PC-9 (cell line): Measurements from ENCODE around the gene JADE2.

Source experiments
- EZH2 ChIP-seq: fragments of 200-600 bp; sonication (generic); IDR thresholded peaks from 2 replicates; pipeline ENCODE4 v1.8.0; 2017; ENCODE audit warnings: antibody characterized with exemption, low read depth
- TF ChIP-seq, protein P1 (sequence below): fragments of 200-600 bp; sonication (generic); conservative IDR thresholded peaks from 2 replicates; pipeline ENCODE4 v1.6.1; 2017; ENCODE audit warnings: mixed run types, antibody characterized with exemption, mild to moderate bottlenecking, moderate library complexity

- TF ChIP-seq, protein P1, sequence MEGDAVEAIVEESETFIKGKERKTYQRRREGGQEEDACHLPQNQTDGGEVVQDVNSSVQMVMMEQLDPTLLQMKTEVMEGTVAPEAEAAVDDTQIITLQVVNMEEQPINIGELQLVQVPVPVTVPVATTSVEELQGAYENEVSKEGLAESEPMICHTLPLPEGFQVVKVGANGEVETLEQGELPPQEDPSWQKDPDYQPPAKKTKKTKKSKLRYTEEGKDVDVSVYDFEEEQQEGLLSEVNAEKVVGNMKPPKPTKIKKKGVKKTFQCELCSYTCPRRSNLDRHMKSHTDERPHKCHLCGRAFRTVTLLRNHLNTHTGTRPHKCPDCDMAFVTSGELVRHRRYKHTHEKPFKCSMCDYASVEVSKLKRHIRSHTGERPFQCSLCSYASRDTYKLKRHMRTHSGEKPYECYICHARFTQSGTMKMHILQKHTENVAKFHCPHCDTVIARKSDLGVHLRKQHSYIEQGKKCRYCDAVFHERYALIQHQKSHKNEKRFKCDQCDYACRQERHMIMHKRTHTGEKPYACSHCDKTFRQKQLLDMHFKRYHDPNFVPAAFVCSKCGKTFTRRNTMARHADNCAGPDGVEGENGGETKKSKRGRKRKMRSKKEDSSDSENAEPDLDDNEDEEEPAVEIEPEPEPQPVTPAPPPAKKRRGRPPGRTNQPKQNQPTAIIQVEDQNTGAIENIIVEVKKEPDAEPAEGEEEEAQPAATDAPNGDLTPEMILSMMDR: no peak
- TF ChIP-seq EZH2: no peak
Measured at GRCh38 chr5:134515801-134516200, 9.7 kb upstream of the JADE2 start.
